Mesothelial cell of epicardium (in vitro differentiated cells): ENCODE measurements around the gene KDM7A. TPM values are rescaled to one million over a fixed set of nuclear protein-coding genes. Genes with fewer than 3 reads are reported as not detected.

ENCODE experiments used
- DNase-seq, 2 experiments: peaks; one replicate each; pipeline ENCODE4 v3.0.0; 2021; ENCODE audit warnings: low spot score in 2 of 2; ENCODE audit not compliant: unreplicated experiment in 2 of 2
- H3K27ac Mint-ChIP-seq: 2 replicates; pipeline ENCODE4 v1.8.0; 2021; ENCODE audit warnings: mixed read lengths
- H3K27me3 Mint-ChIP-seq: 2 replicates; pipeline ENCODE4 v1.8.0; 2021; ENCODE audit warnings: low read depth, mixed read lengths
- H3K36me3 Mint-ChIP-seq: 2 replicates; pipeline ENCODE4 v1.8.0; 2021; ENCODE audit warnings: mixed read lengths
- H3K4me1 Mint-ChIP-seq: 2 replicates; pipeline ENCODE4 v1.8.0; 2021; ENCODE audit warnings: mixed read lengths
- H3K4me3 Mint-ChIP-seq: 2 replicates; pipeline ENCODE4 v1.8.0; 2021; ENCODE audit warnings: mild to moderate bottlenecking, moderate library complexity, mixed read lengths
- H3K9me3 Mint-ChIP-seq: 2 replicates; pipeline ENCODE4 v1.8.0; 2021; ENCODE audit warnings: mixed read lengths
- CTCF ChIP-seq: fragments of 200-600 bp; sonication (generic); IDR thresholded peaks from one replicate; pipeline ENCODE4 v1.5.0; 2021; ENCODE audit warnings: antibody characterized with exemption; ENCODE audit not compliant: unreplicated experiment
- total RNA-seq: library from RNA; stranded (reverse); gene quantifications from 3 replicates; pipeline ENCODE4 v1.2.1, GENCODE V29; 2021

The KDM7A gene
- total RNA-seq, 1 donor from 2014 or later, result 8.4 TPM

DNA sequence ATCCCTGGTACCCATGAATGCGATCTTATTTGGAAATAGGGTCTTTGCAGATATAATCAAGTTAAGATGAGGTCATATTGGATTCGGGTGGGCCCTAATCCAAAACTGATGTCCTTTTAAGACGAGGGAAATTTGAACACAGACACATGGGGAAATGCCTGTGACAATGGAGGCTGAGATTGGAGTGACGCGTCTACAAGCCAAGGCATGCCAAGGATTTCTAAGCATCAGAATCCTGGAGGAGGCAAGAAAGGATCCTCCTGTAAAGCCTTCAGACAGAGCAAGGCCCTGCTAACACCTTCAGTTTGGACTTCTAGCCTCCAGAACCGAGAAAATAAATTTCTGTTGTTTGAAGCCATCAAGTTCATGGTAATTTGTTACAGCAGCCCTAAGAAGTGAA is 132.5 kb downstream of the KDM7A start:
- Mint-ChIP-seq H3K36me3 (peaks cover 24% of the 10 kb centered on the region), H3K27me3 (no peaks in the 10 kb centered on the region), H3K9me3 (no peaks in the 10 kb centered on the region), H3K27ac (no peak overlapping the region), H3K4me1 (no peaks in the 10 kb centered on the region), H3K4me3 (no peak overlapping the region)
- no peak for DNase-seq
- no peak for TF ChIP-seq CTCF

GRCh38 chr7:140042386-140042670 is 134.5 kb downstream of the KDM7A start:
- Mint-ChIP-seq H3K27ac (no peak overlapping the region), H3K4me3 (no peak overlapping the region), H3K9me3 (no peaks in the 10 kb centered on the region), H3K36me3 (peaks cover 31% of the 10 kb centered on the region), H3K4me1 (no peaks in the 10 kb centered on the region), H3K27me3 (no peaks in the 10 kb centered on the region)
- no peak for DNase-seq
- TF ChIP-seq CTCF, result no peak

DNA sequence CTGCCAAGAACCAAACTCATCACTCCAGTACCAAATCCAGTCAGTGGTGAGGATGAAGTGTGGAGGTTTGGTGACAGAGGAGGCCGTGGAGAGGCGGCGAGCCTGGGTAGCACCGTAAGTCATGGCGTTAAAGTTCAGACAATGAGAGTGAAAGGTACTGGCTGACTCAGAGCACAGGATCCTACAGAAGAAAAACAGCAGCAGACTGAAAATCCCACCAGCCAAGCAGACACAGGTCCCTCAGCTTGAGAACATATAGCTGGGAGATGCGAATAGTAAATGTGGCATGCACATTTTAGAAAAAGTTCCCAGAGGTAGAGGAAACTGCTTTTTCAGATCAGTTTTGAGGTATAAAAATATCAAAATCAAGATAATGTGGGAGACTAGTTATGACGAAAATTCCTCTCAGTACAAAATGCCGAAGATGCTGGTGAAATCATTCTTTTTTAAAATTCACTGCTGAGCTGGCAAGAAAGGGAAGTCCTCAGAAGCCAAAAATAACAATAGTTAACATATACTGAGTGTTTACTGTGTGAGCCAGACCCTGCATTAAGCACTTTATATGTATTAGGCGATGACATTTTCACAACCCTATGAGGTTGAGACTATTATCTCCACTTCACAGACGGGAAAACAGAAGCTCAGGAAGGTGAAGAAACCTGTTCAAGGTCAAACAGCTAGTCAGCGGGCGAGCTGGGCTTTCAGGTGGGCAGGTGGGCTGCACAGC is 135.0 kb downstream of the KDM7A start:
- no peaks in the 10 kb centered on the region for H3K27me3 Mint-ChIP-seq
- no peak overlapping the region for H3K27ac Mint-ChIP-seq
- peaks cover 29% of the 10 kb centered on the region for H3K36me3 Mint-ChIP-seq
- no peak for DNase-seq
- no peaks in the 10 kb centered on the region for H3K9me3 Mint-ChIP-seq
- no peak for TF ChIP-seq CTCF
- H3K4me3 Mint-ChIP-seq, result no peak overlapping the region
- H3K4me1 Mint-ChIP-seq, result no peaks in the 10 kb centered on the region

- no peaks in the 10 kb centered on the region for H3K4me1 Mint-ChIP-seq
- H3K4me3 Mint-ChIP-seq, result no peak overlapping the region
- H3K27me3 Mint-ChIP-seq, result no peaks in the 10 kb centered on the region
- H3K27ac Mint-ChIP-seq, result no peak overlapping the region
- peaks cover 29% of the 10 kb centered on the region for H3K36me3 Mint-ChIP-seq
- TF ChIP-seq CTCF, result no peak
- no peaks in the 10 kb centered on the region for H3K9me3 Mint-ChIP-seq
- DNase-seq, result no peak
These were observed 136.9 kb downstream of the KDM7A start for GRCh38 chr7:140039896-140040295.

- DNase-seq, result no peak
- H3K36me3 Mint-ChIP-seq, result peaks cover 24% of the 10 kb centered on the region
- no peaks in the 10 kb centered on the region for H3K4me1 Mint-ChIP-seq
- H3K27ac Mint-ChIP-seq, result no peak overlapping the region
- H3K9me3 Mint-ChIP-seq, result no peaks in the 10 kb centered on the region
- H3K27me3 Mint-ChIP-seq, result no peaks in the 10 kb centered on the region
- TF ChIP-seq CTCF, result no peak
- no peak overlapping the region for H3K4me3 Mint-ChIP-seq
These were observed 137.7 kb downstream of the KDM7A start for GRCh38 chr7:140039066-140039465.
